GM12878 (cell line): Measurements from ENCODE around the gene FFAR3. TPM values are rescaled to one million over a fixed set of nuclear protein-coding genes. Genes with fewer than 3 reads are reported as not detected.

ENCODE experiments used
- ATF7 ChIP-seq: fragments of 450-650 bp; IDR thresholded peaks from 2 replicates; pipeline ENCODE4 v1.6.1; 2016; ENCODE audit warnings: low read depth, mild to moderate bottlenecking
- BHLHE40 ChIP-seq, 2 experiments: fragments of 450-650 bp in 1 of 2; IDR thresholded peaks; 2 replicates each; pipeline ENCODE4 v1.6.1; 2011 to 2017; ENCODE audit warnings: low read depth in 2 of 2, borderline replicate concordance in 1 of 2, improper control_type of control experiment in 1 of 2, low read length in 1 of 2, mild to moderate bottlenecking in 1 of 2
- CBX3 ChIP-seq: fragments of 200-600 bp; sonication (generic); IDR thresholded peaks from 2 replicates; pipeline ENCODE4 v1.6.1; 2016; ENCODE audit warnings: low read depth, borderline replicate concordance
- CHD2 ChIP-seq: IDR thresholded peaks from 2 replicates; pipeline ENCODE4 v1.6.1; 2011; ENCODE audit warnings: low read depth, low read length, improper control_type of control experiment, borderline replicate concordance
- CREB1 ChIP-seq: IDR thresholded peaks from 2 replicates; pipeline ENCODE4 v1.6.1; 2012; ENCODE audit warnings: low read depth, mild to moderate bottlenecking, inconsistent platforms
- CREM ChIP-seq: IDR thresholded peaks from 2 replicates; pipeline ENCODE4 v1.6.1; 2014; ENCODE audit warnings: antibody characterized with exemption, low read depth
- EP300 ChIP-seq, 2 experiments: fragments of 150-350 bp in 1 of 2; IDR thresholded peaks; 2 replicates each; pipeline ENCODE4 v1.6.1; 2011 to 2012; ENCODE audit warnings: low read depth in 2 of 2, low read length in 2 of 2, borderline replicate concordance in 1 of 2, improper control_type of control experiment in 1 of 2, inconsistent platforms in 1 of 2; ENCODE audit not compliant: control insufficient read depth in 1 of 2
- ESRRA ChIP-seq: IDR thresholded peaks from 2 replicates; pipeline ENCODE4 v1.6.1; 2012; ENCODE audit warnings: mild to moderate bottlenecking, low read length, improper control_type of control experiment
- HDAC6 ChIP-seq: fragments of 200-600 bp; sonication (generic); IDR thresholded peaks from one replicate; pipeline ENCODE4 v1.8.0; 2017; ENCODE audit warnings: antibody characterized with exemption; ENCODE audit not compliant: unreplicated experiment
- MLLT1 ChIP-seq: fragments of 450-650 bp; IDR thresholded peaks from 2 replicates; pipeline ENCODE4 v1.6.1; 2016; ENCODE audit warnings: mild to moderate bottlenecking
- NFYA ChIP-seq: IDR thresholded peaks from 2 replicates; pipeline ENCODE4 v1.6.1; 2011; ENCODE audit warnings: low read depth, mild to moderate bottlenecking, low read length, improper control_type of control experiment, borderline replicate concordance
- NRF1 ChIP-seq: conservative IDR thresholded peaks from 2 replicates; pipeline ENCODE4 v1.6.1; 2011; ENCODE audit warnings: mild to moderate bottlenecking, low read depth, low read length, improper control_type of control experiment
- RAD21 ChIP-seq: IDR thresholded peaks from 2 replicates; pipeline ENCODE4 v1.6.1; 2011; ENCODE audit warnings: mild to moderate bottlenecking, low read depth, low read length, moderate library complexity; ENCODE audit not compliant: insufficient read depth
- RBBP5 ChIP-seq: fragments of 200-600 bp; sonication (generic); conservative IDR thresholded peaks from 2 replicates; pipeline ENCODE4 v1.6.1; 2016
- RUNX3 ChIP-seq: IDR thresholded peaks from 2 replicates; pipeline ENCODE4 v1.6.1; 2012; ENCODE audit warnings: low read length, inconsistent platforms
- TAF1 ChIP-seq: IDR thresholded peaks from 2 replicates; pipeline ENCODE4 v1.6.1; 2011; ENCODE audit warnings: mild to moderate bottlenecking, low read depth, low read length, borderline replicate concordance
- TARDBP ChIP-seq: IDR thresholded peaks from 2 replicates; pipeline ENCODE4 v1.6.1; 2016; ENCODE audit warnings: borderline replicate concordance
- TCF12 ChIP-seq: IDR thresholded peaks from 2 replicates; pipeline ENCODE4 v1.6.1; 2011; ENCODE audit warnings: low read depth, mild to moderate bottlenecking, low read length
- ZBTB40 ChIP-seq: fragments of 450-650 bp; IDR thresholded peaks from 2 replicates; pipeline ENCODE4 v1.6.1; 2016; ENCODE audit warnings: mild to moderate bottlenecking, moderate library complexity, borderline replicate concordance
- ZNF622 ChIP-seq: fragments of 450-650 bp; IDR thresholded peaks from 2 replicates; pipeline ENCODE4 v1.6.1; 2017; ENCODE audit warnings: mild to moderate bottlenecking, inconsistent platforms
- ZNF687 ChIP-seq: fragments of 450-650 bp; IDR thresholded peaks from 2 replicates; pipeline ENCODE4 v1.6.1; 2017; ENCODE audit warnings: mild to moderate bottlenecking, moderate library complexity
- polyA plus RNA-seq, 11 experiments: library from polyadenylated mRNA; depleted of rRNA in 4 of 11; unstranded in 6 of 11; stranded (reverse) in 5 of 11; fragments of >200 nt; fragmentation: Nextera tagmentation in 4 of 11; fragmentation: Illumina TruSeq in 1 of 11; extraction: Ambion mirVana in 4 of 11; extraction: Trizol in 1 of 11; gene quantifications; 1 replicate in 1 of 11; 2 replicates in 10 of 11; pipeline versions ENCODE4 v1.2.1 to v1.2.3, GENCODE V29; 2011 to 2016; ENCODE audit warnings: inconsistent platforms in 2 of 11, missing spikeins in 2 of 11, low read depth in 1 of 11
- total RNA-seq, 4 experiments: library from RNA; depleted of rRNA in 3 of 4; stranded (reverse); fragments of >200 nt in 3 of 4; fragmentation: Illumina TruSeq in 1 of 4; extraction: Trizol in 1 of 4; gene quantifications; 2 replicates each; pipeline versions ENCODE4 v1.2.1 to v1.2.3, GENCODE V29; 2013 to 2021

FFAR3 gene
- total and polyA plus RNA-seq, 10 of the 15 experiments (the other 5 are each of a cell fraction or from before 2014, with no cell fraction given) = 0.15 to 0.18 TPM; not detected in 8

- TF ChIP-seq TAF1 = no peak
- no peak for TF ChIP-seq MLLT1
- peak; percentile 7 to 9; a peak in 1 of 4 replicates for TF ChIP-seq EP300 (IDR thresholded peaks at IDR 0.05; ENCODE audit: borderline replicate concordance in 1 of 2, control insufficient read depth in 1 of 2, low read depth in 2 of 2, low read length in 2 of 2)
- no peak for TF ChIP-seq ZBTB40
- 0 out of 2 replicates have a peak, but pooled peaks have one; percentile 31 for TF ChIP-seq CREM
- no peak for TF ChIP-seq CBX3
- no peak for TF ChIP-seq ZNF622
- TF ChIP-seq RUNX3 = 0 out of 2 replicates have a peak, but pooled peaks have one; percentile 19
- no peak for TF ChIP-seq TCF12
- peak; percentile 18 to 42; a peak in 1 of 4 replicates for TF ChIP-seq BHLHE40 (IDR thresholded peaks at IDR 0.05; ENCODE audit: borderline replicate concordance in 1 of 2, low read depth in 2 of 2, low read length in 1 of 2)
- no peak for TF ChIP-seq HDAC6
- TF ChIP-seq NFYA = no peak
- TF ChIP-seq RAD21 = no peak
- no peak for TF ChIP-seq TARDBP
- TF ChIP-seq ESRRA = no peak
- no peak for TF ChIP-seq CHD2
- TF ChIP-seq NRF1 = no peak
- no peak for TF ChIP-seq RBBP5
- TF ChIP-seq ZNF687 = peak; percentile 47; the same call in 1 of the 2 replicates
- TF ChIP-seq ATF7 = peak; percentile 80
- TF ChIP-seq CREB1 = no peak
These were observed 38.1 kb upstream of the FFAR3 start (continued) for GRCh38 chr19:35320065-35320713.
